Activated CD4-positive, CD25-positive, alpha-beta regulatory T cell treated with anti-CD3 and anti-CD28 coated beads, Interleukin-2, amount 50 U/mL, for 72 hours (primary cell): ENCODE measurements around the gene KIF26B.

Experiments
- DNase-seq: peaks from one replicate; pipeline ENCODE4 v3.0.0; 2021

The KIF26B gene

DNA sequence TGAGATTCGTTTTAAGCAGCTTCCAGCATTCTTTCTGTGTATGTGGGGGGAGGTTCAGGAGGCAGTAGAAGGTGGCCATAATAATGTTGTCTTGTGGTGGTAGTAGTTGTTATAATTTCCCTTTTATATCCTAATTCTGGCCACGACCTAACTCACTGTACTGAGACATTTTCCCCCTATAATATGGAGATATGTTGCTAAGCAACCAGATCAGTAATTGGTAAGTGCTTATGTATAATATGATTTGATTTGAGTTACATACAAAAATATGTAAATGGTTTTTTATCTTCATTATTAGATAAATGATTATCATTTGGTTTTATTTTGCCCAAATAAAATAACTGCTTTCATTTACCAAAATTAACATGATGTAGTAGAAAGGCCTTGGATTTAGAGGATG lies 376.2 kb downstream of the KIF26B start:
- no peak for DNase-seq

DNA sequence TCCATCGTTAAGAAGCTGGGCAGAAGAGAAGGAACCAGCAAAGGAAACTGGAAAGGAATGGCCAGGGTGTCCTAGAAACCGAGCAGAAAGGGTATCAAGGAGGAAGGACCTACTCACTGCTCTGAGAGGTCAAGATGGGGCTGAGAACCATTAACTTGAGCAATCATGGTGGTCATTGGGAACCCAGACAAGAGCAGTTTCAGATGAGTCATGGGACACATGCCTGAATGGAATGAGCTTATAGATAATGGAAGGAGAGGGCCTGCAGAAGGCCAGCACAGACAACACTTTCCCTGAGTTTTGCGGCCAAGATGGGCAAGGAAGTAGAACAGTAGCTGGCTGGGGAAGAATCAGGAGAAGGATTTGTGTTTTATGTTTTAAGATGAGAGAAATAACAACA lies 383.2 kb downstream of the KIF26B start:
- DNase-seq: no peak

- no peak for DNase-seq
These were observed 383.9 kb downstream of the KIF26B start for GRCh38 chr1:245538671-245539070.

GRCh38 chr1:245541369-245541768 lies 386.6 kb downstream of the KIF26B start:
- DNase-seq: no peak

DNA sequence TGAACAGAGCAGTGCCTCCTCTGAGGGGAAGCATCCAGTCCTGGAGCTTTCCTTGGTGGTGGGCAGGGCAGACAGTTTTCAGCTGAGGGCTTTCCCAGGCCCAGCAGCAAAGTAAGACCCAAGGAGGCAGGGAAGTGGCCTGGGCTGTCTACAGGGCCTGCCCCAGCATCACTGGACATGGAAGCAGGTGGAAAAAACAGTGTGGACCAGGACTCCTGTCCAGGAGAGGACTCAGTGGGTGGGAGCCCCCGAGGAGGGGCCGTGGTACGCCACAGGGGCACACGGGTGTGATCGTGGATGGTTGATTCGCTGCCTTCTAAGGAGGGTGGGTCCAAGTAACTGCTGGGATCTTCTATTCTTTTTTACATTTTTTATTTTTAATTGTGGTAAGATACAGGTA lies 387.6 kb downstream of the KIF26B start:
- no peak for DNase-seq

- DNase-seq: no peak
These were observed 389.5 kb downstream of the KIF26B start for GRCh38 chr1:245544236-245544635.

DNA sequence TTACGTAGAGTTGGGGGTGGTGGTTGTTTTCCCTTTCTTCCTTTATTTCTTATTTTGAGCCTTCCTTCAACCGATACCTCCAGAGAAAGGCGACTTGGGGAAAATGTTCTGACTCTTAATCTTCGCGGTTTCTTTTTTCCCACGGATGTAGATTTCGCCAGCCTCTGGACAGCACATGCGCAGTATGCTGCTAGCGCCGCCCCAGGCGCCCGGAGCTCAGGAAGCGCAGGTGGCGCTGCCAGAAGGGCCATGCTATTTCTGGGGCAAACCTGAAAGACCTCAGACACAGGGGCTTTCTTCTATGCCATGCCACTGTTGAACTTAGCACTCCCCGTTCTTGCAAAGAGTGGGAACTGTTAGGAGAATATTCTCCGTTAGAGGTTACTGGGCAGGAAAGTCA lies 392.1 kb downstream of the KIF26B start:
- DNase-seq: no peak

DNA sequence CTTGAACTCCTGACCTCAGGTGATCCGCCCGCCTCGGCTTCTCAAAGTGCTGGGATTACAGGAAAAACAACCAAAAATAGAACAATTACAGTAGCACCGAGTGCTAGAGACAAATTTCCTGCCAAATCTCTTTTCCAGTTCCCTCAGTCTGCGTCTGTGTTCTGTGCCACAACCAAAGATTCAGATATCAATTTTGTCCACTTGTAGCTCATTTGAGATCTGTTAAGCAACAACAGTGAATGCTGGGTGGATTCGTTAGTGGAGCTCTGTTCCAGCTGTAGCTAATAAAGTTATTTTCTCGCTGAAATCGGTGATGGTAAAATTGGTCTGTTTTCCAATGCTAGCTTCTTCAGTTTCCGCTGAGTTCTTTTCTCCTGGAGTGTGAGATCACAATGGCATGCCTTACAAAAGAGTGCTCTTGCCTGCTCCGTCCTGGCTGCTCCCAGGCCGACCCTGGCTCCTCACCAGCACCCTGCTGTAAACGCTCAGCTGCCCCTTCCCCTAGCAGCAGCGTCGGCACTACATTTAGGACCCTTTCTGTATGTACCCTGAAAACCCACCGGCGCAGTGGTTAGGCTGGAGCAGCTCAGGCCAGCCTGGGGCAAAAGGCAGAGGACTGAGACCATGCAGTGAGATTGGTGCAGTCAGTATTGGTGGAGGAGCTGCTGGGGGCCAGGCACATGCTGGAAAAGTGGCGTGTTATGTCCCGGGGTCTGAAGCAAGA lies 395.4 kb downstream of the KIF26B start:
- no peak for DNase-seq

GRCh38 chr1:245550720-245551043 lies 395.9 kb downstream of the KIF26B start:
- DNase-seq: no peak

- no peak for DNase-seq
These were observed 396.8 kb downstream of the KIF26B start for GRCh38 chr1:245551536-245551935.

- DNase-seq: no peak
These were observed 397.5 kb downstream of the KIF26B start for GRCh38 chr1:245552331-245552730.

GRCh38 chr1:245556057-245556456 lies 401.3 kb downstream of the KIF26B start:
- no peak for DNase-seq

DNA sequence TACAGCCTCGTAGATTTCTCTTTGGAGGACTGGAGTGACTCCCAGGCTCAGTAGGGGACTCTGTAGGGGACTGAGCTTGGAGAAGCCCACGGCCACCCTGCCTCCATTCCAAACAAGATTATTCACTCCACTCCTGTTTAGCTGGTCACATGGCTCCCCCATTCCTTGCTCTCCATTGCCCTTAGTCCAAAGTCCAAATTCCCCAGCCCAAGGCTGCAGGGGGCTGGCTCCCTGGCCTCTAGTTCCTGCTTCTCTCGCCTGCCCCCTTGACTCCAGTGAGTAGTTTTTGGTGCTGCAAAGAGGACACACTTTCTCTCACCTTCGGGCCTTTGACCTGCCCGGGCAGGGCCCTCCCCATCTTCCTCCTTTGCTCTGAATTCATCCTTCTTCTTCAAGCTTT lies 403.3 kb downstream of the KIF26B start:
- no peak for DNase-seq

GRCh38 chr1:245560316-245560859 lies 405.6 kb downstream of the KIF26B start:
- no peak for DNase-seq

DNA sequence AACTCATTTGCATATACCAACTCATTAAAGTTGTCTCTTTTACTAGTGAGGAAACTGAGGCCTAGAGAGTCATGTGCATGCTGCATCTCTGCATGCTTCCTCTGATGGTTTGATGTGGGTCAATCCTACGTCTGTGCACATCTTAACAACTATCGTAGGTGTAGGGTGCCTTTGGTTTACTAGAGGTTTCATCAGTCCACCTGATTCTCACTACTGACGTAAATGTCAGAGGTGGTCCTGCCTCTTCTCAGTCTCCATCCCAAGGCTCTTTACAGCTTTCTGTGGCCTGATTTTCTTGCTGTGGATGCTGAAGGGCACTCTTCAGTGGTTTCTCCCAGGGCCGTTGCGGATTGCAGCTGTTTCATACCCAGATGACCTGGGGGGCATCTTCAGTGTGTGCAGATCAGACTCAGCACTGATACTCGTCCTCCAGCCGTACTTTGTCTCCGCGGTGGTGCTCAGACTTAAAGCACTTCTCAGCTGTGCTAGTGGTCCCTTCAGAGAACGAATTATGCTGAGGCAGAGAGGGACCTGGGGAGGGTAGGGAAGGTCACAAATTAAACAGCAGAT lies 407.0 kb downstream of the KIF26B start:
- no peak for DNase-seq

DNA sequence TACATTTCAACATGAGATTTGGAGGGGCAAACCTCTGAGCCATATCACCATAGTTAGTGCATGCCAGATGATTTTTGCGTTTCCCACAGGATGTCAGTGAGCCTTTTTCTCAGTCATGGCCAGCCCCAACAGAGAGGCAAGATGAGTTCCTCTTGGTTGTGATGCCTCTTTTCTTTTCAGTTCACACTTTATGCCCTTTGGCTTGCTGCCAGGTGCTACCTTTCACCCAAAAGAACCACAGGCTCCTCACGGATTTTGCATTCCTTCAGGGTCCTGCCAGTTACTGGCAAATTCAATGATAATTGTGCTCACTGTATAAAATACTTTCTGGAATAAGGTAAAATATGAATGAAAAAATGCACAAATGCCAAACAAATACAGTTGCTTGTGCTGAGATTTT lies 411.3 kb downstream of the KIF26B start:
- no peak for DNase-seq

- no peak for DNase-seq
These were observed 412.2 kb downstream of the KIF26B start for GRCh38 chr1:245566952-245567351.

- no peak for DNase-seq
These were observed 417.1 kb downstream of the KIF26B start for GRCh38 chr1:245571815-245572294.

DNA sequence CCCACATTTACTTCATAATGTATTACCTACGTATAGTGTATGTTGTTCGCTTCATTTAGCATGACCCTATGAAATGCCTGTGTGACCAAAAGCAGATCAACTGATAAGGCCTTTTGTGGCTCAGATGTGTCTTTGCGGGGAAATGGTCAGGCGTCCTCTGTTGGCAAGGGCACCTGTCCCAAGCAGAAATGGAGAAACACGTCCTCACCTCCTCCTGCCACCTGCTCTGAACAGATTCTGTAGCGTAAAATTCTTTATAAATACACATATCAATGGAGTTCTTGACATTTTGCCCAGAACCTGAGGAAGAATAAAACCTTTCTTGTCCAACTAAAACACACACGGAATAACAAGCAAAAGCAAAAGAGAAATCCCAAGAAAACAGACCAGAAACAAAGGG lies 417.9 kb downstream of the KIF26B start:
- DNase-seq: no peak

- no peak for DNase-seq
These were observed 420.9 kb downstream of the KIF26B start for GRCh38 chr1:245575710-245576109.

- no peak for DNase-seq
These were observed 421.5 kb downstream of the KIF26B start for GRCh38 chr1:245576323-245576722.

GRCh38 chr1:245577191-245578157 lies 422.7 kb downstream of the KIF26B start:
- DNase-seq: no peak

DNA sequence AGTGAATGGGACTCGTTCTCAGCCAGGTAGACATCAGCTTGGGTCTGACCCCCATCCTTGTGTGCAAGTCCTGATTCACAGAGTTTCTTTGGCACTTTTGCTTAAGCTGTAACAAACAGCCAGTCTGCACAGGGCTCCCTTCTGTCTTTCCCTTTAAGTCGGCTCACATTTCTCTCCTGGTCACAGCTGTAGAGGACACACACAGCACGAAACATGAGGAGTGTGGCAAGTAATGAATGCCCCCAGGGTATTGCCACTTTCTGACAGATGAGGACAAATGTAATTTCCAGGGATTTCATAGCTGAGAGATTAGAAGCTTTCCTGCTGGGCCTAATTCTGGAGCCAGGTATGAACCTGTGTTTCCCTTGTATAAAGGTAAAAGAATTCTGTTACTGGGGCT lies 423.5 kb downstream of the KIF26B start:
- no peak for DNase-seq

DNA sequence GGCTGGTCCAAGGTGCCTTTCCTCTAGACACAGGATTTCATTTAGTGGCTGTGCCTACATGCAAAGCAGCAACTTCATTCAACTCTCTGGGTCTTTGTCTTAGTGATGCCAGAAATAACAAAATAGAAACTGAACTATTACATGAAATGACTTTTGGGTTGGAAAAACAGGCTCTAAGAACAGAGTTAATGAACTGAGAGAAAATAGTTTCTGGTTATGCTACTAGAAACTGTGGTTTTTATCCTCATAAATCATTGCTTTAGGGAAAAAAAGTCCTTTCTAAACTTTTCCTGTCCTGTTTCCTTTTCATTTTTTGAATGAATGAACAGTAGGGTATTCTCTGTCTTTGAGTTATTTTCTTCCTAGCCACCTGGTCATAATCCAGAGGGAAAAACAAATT lies 424.0 kb downstream of the KIF26B start:
- no peak for DNase-seq
